GM21360 (cell line): ENCODE measurements around the gene TLE3.

Experiments
- ATAC-seq: cut with Tn5 transposase; IDR thresholded peaks from one replicate; pipeline ENCODE4 v1.9.1; 2021; ENCODE audit warnings: mild to moderate bottlenecking, moderate library complexity; ENCODE audit not compliant: unreplicated experiment

The TLE3 gene

DNA sequence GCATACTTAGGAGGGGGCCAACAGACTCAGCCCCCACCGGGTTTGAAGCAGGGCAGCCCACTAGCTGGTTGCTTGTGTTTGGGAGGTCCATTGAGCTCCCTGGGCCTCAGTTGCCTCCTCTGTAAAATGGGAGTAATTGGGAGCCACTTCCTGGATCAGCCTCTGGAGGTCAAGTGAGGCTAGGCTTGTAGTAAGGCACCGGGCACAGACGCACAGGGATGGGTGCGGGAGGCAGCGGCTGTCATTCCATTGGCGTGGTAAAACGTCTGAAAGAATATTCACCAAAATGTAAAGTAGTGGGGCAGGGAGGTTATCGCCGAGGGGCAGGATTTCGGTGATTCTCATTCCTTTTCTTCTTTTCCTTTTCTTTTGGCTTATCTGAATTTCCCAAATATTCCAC, 64.6 kb downstream of the TLE3 start:
- no peak for ATAC-seq

DNA sequence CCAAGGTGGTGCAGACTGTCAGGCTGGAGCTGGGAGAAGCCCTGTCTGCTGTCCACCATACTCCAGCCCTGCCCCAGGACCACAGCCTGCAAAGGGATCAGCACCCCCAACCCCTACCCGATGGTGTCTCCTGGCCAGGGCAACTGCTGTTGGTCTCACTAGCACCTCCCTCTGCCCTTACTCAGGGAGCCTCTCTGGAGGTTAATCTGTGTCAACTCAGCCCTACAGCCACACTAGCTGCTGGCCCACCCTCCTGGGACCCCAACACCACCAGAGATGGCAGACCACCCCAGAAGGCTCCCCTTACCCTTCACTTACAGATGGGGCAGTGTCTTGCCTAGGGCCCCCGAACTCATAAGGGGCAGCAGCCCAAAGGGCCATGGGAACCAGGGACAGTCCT, 65.2 kb downstream of the TLE3 start:
- ATAC-seq: no peak

DNA sequence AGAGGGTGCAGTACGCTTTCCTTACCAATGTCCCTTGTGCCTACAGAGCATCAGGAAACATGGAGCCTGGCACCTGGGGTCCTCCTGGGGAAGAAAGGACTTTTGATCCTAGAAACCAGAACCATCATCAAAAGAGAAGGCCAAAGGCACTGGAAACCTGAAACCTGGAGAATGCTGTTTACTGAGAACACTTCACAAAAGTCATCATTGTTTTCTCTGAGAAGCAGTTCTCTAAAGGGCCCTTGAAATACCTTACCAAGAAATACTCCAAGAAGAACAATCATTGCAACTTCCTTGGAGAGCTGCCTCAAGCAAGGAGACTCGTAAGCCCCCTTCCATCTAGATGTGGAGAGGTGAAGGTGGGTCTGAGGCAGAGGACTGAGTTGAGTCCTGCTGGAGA, 66.0 kb downstream of the TLE3 start:
- ATAC-seq: no peak

DNA sequence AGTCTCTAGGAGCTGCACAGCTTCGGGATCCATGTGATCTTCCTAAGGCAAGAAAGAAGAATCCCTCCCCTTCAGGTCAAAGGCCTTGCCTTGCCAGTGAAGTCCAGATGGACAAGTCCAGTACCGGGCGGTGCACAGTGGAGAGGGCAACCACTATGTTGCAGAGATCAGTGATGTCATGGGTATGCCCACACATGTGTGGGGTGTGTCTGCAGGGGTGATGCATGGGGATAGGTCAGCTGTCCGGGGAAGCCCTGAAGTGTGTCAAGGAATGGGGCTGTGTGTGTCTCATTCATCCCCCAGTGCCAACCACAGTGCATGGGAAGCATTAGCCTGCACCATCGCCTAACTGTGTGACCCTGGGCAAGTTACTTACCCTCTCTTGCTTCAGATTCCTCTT, 66.5 kb downstream of the TLE3 start:
- ATAC-seq: no peak

DNA sequence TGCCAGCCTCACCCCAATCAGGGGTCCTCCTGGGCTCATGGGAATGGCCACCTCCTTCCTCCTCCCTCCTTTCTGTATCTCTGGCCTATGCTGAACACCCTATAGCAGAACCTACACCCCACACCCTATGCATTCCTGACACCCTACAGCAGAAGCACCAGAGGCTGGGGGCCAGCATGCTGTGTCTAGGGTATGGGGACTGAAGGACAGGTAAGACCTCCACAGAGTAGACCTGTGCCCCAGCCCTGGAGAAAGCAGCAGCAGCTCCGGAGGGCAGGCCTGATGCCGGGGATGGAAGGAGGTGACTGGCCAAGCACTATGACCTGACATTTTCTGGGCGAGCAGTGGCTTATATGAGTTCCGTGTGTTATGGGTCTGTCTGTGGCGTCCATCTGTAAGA, 66.9 kb downstream of the TLE3 start:
- no peak for ATAC-seq

DNA sequence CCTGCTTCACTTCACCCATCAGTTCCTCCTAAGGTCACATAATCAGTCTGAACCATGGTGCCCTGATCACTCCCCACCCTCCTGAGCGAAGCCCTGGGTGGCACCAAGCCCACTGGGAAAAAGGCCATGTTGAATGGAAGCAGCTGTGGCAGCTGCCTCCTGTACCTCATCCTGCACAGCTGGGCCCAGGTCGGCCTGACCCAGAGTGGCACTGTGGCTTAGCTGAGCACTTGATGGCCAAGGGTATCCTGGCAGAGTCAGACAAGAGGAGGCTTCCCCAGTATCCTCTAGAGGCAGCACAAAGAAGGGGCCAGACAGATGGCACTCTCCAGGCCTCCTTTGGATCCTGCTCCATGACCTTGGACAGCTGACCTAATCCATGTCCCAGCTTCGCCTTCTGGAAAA, 68.4 kb downstream of the TLE3 start:
- ATAC-seq: no peak

DNA sequence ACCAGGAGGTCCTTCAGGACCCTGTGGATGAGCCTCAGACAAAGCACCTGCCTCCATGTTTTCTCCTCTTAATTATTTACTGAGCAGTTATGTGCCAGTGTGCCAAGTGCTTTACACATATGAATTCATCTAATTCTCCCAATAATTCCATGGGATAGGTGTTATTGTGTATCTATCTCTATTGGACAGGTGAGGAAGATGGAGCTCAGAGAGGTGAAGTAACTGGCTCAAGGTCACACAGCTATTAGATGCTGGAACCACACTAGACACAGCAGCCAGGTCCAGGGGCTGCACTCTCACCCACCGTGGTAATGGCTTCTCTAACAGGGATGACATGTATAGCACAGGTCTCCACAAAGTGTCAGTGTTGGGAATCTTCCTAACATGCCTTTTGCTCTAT, 70.2 kb downstream of the TLE3 start:
- no peak for ATAC-seq

DNA sequence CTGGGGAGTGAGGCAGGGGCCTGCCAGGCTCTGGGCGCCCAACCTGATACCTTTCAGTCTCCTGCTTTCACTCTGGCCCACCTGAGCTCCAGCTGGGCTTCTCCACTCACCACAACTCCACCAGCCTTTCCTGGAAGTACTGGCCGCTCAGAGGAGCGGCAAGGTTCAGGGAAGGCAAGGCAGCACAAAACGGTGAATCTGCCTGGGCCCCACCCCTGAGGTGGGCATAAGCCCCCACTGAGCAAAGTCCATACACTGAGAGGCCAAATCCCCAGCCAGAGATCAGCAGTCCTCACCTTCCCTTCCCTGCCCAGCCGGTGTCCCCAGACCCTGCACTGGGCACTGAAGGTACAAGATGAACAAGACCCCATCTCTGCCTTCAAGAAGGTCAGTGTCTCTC, 70.7 kb downstream of the TLE3 start:
- no peak for ATAC-seq

DNA sequence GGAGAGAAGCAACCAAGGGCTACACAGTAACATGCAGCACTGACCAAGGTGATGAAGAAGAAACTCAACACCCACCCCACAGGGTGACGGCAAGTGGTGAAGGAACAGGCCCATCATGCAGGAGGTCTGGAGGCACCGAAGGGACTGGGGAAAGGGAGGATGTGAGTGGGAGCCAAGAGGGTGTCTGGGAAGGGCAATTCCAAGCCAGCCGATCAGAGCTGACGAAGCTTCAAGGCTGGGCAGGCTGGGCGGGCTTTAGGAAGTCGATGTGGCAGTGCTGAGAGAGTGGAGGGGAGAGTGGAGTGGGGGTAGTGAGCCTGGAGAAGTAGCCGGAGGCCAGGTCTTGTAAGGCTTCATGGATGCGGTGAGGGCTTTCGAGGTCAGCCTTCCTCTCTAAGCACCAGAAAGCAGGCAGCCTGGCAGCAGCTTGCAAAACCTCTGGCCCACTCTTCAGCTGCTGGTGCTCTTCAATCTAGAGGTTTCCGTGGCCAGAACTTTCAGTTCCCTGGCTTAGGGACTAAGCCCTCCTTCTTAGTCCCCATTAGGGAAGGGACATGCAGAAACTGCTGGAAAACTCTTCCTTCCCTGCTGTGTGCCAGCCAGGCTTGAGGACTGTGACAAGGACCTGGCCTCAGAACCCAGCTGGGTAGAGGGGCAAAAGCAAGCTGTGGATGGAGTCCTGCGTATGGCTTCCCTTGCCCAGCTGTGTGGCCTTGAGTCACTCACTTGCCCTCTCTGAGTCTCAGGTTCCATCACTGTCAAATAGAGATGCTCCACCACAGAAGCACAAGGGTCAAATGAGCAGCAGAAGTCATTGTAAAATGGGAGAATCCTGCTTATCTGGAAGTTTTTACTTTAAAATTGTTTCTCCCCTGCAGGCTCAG, 72.1 kb downstream of the TLE3 start:
- no peak for ATAC-seq

DNA sequence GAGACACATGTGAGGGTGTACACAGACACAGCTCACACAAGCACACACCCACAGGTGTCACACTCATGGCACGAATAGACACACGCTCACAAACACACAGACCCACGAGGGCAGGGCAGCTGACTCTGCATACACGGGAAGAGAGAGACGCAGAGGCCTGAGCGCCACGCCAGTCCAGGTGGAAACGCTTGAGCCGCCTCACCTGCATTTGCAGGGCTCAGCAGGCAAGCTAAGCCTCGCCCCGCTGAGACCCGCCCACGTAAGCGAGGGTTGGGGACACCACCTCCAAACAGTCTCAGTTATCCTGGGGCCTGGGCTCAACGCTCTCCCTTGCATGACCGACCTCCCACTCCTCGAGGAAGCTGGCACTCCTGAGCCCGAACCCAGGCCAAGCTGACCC, 73.2 kb downstream of the TLE3 start:
- no peak for ATAC-seq

DNA sequence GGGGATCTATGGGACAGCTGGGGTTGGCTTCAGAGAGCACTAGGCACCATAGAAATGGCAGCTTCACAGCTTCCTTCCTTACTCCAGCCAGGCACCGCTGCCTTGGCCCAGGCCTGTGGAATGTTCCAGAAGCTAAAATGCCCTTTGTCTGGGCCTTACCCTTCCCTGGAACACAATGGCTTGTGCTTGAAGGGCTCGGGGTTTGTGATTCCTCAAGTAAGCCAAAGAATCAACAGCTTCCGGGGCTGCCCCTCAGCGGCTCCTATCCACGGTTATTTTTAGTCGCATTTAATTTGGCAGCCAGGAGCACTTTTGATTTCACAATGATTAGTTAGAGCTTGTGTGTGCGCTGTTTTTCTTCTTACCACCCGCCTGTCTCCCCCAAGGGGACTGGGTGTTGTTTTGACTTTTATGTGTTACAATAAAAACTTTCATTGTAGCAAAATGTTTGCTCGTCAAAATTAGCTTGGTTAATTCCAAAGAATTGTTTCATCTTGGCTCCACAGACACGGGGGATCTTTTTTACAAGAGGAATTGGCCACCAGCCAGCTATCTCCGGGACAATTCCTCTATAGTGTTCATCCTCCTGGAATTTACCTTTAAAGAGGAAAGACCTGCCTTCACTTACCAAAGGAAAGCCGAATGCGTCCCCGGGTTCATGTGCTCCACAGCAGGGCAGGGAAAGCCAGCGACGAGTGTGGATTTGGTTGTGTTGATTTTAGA, 73.8 kb downstream of the TLE3 start:
- no peak for ATAC-seq

DNA sequence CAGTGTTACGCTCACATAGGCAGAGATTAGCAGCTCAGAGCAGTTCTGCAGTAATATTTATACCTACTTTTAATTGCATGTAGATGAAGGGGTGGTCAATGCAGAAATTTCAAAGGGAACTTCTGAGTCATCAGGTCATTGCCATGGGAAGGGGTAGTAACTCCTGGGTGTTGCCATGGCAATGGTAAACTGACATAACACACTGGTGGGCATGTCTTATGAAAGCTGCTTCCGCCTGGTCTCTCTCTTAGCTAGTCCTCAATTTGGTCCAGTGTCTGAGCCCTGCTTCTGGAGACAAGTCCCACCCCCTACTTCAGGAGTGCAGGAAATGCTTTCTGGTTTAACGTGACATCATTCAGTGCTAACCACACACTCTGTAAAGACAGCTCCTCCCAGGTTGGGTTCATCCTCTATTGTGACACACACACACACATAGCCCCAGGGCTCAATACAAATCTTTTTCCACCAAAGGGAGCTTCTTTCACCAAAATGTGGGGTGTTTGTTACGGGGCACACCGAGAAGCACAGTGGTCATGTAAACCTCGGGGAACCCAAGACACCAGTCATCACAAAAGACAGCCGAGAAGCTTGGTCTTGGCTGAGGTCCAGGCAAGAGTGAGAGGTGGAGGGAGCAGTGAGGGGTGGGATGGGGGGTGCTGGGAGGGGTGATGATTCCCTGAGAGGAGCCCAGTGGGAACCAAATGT, 74.5 kb downstream of the TLE3 start:
- peak; percentile 69 for ATAC-seq

DNA sequence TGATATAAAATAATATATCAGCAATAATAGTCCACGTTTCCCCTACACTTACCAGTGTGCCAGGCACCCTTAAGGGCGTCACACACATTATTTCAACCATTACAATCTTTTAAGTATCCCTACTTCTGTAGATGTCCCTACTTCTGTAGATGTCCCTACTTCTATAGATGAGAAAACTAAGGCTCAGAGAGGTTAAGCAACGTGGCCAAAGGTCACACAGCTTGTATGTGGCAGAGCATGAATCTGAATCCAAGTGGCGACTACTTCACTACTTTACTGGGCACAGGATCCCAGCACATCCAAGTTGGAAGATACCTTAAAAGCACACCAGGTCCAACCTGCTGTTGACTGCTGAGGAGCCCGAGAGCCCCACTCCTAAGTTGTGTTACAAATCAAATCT, 77.5 kb downstream of the TLE3 start:
- ATAC-seq: no peak

DNA sequence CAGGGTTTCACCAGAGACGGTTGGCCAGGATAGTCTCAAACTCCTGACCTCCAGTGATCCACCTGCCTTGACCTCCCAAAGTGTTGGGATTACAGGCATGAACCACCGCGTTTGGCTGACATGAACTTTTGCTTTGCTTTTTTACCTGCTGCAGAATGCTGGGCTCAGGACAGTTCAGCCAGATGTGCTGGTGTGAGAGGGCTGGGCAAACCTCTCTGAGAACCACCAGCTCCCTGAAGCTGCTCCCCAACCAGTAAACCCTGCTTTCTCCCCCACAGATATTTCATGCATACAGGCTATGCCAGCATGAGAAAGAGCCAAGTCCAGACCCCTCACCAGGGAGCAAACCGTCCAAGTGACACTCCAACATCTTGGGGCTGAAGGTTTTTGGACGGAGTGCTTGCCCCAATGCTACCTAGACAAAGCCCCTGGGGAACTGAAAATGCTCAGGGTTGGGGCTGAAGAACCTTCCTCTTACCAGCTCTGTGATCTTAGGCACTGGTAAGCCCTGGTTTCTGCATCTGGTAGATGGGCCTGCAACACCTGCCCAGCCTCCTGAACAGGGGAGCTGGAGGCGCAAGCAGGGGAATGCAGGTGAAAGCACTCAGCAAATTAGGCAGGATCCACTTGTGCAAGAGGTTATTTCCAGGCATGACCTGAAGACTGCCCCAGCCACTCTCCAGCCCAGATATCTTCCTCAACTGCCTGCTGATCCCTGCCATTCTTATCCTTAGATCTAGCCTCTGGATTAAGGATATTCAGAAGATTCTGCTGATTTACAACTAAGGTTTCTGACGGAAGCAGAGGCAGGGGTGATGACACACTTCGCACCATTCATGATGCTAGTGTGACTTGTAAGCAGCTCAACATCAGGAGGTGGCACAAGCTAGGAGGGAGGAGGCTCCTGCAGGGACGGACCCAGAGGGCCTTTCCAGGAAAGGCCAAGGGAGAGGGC, 78.8 kb downstream of the TLE3 start:
- no peak for ATAC-seq

DNA sequence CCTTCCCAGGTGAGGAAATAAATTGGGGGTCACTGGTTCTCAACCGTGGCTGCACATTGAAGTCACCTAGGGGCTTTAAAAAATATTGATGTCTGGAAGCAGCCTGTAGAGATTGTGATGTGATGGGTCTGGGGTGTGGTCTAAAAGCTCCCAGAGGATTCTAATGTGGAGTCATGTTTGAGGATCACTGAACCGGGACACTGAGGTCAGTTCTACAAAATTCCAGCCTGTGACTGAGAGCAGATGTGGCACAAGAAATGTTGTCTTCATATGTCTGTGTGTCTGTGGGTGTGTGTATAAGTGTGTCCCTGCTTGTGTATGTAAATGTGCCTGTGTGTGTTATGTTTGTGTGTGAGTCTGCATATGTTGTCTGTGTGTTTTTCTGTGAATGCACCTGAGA, 79.9 kb downstream of the TLE3 start:
- no peak for ATAC-seq

DNA sequence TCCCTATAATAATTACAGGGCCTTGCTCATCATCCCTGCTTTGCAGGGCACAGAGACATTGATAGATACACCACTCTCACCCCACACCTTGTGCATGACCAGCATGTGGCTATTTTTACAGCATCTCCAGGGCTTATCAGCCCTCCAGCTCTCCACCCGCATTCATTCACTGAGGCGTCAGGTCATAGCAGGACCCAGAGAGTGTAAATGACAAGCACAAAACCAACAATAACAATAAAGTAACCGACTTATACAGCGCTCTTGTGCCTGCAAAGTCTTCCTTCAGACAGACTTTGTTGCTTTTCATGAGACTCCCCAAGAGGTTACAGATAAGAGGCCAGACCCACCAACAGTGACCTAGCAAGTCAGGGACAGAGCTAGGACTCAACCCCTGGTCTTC, 80.7 kb downstream of the TLE3 start:
- no peak for ATAC-seq

DNA sequence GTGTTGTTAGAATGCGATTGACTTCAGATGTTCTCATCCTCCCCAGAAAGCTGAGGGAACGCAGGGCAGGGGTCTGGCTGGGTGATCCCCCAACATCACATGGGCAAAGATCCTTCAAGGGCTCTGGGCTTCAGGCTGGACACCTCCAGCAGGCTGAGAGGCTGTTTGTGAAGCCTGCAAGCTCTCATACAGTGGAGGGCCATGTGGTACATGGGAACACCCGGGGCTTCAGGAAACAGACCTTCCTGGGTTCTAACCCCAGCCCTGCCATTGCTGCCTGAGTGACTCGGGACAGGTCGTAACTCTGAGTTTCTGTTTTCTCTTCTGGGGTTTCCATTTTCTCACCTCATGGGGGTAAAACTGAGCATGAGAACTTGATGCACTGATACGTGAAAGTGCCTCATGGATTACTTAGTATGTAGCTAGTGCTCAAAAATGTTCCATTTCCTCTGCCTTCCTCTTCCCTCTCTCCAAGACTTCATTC, 81.2 kb downstream of the TLE3 start:
- ATAC-seq: no peak

DNA sequence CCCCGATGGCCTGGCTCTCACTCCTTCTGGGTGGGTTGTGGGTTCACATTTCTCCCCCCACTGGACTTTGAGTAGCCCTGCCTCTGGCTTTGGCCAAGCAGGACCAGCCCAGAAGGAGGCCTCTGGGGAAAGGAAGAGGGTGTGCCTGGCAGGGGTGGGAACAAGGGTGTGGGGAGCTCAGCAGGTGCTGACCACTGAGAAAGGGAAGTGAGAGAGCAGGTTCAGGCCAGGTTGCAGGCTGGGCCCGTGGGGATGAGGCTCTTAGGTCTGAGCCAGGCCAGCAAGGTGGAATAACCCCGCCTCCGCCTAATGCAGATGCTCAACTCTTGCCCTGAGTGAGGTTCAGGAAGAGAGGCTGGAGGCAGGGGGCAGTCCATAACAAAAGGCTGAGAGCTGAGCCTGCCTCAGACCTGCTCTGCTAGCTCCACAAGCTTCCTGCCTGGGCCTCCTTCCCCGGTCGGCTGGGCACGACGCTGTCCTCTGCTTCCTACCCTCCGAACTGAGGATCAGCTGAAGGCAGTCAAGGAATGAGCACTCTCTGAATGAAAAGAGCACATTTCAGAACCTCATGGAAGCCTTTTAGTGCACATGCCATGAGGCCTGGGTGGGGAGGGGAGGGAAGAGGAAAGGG, 82.7 kb downstream of the TLE3 start:
- peak; percentile 76 for ATAC-seq

DNA sequence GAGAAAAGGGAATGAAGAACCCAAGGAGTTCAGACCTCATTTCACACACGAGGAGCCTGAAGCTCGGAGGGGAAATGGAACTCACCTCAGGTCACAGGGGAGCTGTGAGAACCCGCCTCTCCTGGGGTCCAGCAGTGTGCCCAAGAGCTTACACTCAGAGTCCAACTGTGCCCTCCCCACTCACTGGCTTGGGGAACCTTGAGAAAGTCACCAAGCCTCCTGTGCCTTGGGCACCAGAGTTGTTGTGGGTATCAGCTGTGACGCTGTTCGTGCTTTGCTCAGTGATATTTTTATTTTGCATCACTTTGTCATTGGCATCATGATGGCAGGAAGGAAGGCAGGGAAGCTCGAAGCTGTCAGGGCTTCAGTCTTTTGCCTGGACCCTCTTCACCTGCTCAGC, 83.4 kb downstream of the TLE3 start:
- ATAC-seq: no peak

DNA sequence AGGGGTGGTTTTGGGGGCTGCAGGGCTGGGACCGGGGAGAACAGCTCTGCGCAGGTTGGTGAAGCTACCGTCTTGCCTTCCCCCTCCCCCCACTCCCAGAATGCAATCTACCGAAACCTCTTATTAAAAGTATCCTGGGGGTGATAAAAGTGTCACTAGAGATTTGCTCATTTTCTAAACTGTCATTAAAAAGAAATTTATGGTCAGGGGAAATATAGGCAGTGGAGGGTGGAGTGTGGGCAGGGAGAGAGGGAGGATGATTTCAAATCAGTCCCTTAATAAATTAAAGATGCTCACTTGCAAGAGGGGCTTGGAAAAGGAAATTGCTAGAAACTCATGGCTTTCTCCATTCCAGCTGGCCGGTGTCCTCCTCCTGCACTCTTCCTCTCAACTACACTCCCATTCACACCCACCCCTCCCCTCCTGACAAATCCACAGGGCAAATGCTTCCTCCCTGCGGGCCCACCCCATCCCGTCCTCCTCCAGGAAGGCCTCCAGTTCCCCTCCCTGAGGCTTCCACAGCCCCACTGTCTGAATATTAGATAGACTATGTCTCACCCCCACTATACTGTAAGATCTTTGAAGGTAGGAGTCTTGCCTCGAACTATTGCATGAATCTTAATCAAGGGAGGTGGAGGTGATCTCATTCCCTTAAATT, 83.9 kb downstream of the TLE3 start:
- no peak for ATAC-seq
